Measurements from ENCODE around the gene HEATR5B.
"Not testable (repeated sequence)": the region's sequence is repeated elsewhere in the genome, so short reads cannot be mapped to it uniquely, and the experiment has no call there.

The HEATR5B gene

GRCh38 chr2:37000988-37001556 is 83.1 kb downstream of the HEATR5B start:
- no peak for DNase-seq (ENCODE audit: low read depth)
- no peak overlapping the region for H3K4me3 ChIP-seq (ENCODE audit: low read depth, low read length)
- TF ChIP-seq MAX (IDR thresholded peaks at IDR 0.05; ENCODE audit: low read depth, low read length) (no peak), CTCF (IDR thresholded peaks at IDR 0.05; ENCODE audit: low read depth, low read length) (no peak), POLR2A (IDR thresholded peaks at IDR 0.05; ENCODE audit: extremely low read depth, insufficient read length) (no peak), MYC (IDR thresholded peaks at IDR 0.05; ENCODE audit: low read depth, low read length) (no peak)

- H3K4me3 ChIP-seq (ENCODE audit: low read depth, low read length), result no peak overlapping the region
- TF ChIP-seq MYC (IDR thresholded peaks at IDR 0.05; ENCODE audit: low read depth, low read length) (no peak), CTCF (IDR thresholded peaks at IDR 0.05; ENCODE audit: low read depth, low read length) (no peak), MAX (IDR thresholded peaks at IDR 0.05; ENCODE audit: low read depth, low read length) (no peak), POLR2A (IDR thresholded peaks at IDR 0.05; ENCODE audit: extremely low read depth, insufficient read length) (no peak)
- no peak for DNase-seq (ENCODE audit: low read depth)
These were observed 83.9 kb downstream of the HEATR5B start for GRCh38 chr2:37000318-37000717.

- not testable (repeated sequence) for DNase-seq (ENCODE audit: low read depth); H3K4me3 ChIP-seq (ENCODE audit: low read depth, low read length)
These were observed 84.8 kb downstream of the HEATR5B start for GRCh38 chr2:36999416-36999815.

- DNase-seq (ENCODE audit: low read depth), result no peak
- no peak for TF ChIP-seq MYC (IDR thresholded peaks at IDR 0.05; ENCODE audit: low read depth, low read length)
- no peak for TF ChIP-seq MAX (IDR thresholded peaks at IDR 0.05; ENCODE audit: low read depth, low read length)
- no peak for TF ChIP-seq POLR2A (IDR thresholded peaks at IDR 0.05; ENCODE audit: extremely low read depth, insufficient read length)
- TF ChIP-seq CTCF (IDR thresholded peaks at IDR 0.05; ENCODE audit: low read depth, low read length), result no peak
- H3K4me3 ChIP-seq (ENCODE audit: low read depth, low read length), result no peak overlapping the region
These were observed 90.1 kb downstream of the HEATR5B start for GRCh38 chr2:36993841-36994620.

- H3K4me3 ChIP-seq (ENCODE audit: low read depth, low read length), result no peak overlapping the region
- DNase-seq (ENCODE audit: low read depth), result no peak
- no peak for TF ChIP-seq MAX (IDR thresholded peaks at IDR 0.05; ENCODE audit: low read depth, low read length)
- no peak for TF ChIP-seq MYC (IDR thresholded peaks at IDR 0.05; ENCODE audit: low read depth, low read length)
- no peak for TF ChIP-seq POLR2A (IDR thresholded peaks at IDR 0.05; ENCODE audit: extremely low read depth, insufficient read length)
- TF ChIP-seq CTCF (IDR thresholded peaks at IDR 0.05; ENCODE audit: low read depth, low read length), result no peak
These were observed 96.2 kb downstream of the HEATR5B start for GRCh38 chr2:36988008-36988407.

- TF ChIP-seq MYC (IDR thresholded peaks at IDR 0.05; ENCODE audit: low read depth, low read length) (no peak), CTCF (IDR thresholded peaks at IDR 0.05; ENCODE audit: low read depth, low read length) (no peak), POLR2A (IDR thresholded peaks at IDR 0.05; ENCODE audit: extremely low read depth, insufficient read length) (no peak), MAX (IDR thresholded peaks at IDR 0.05; ENCODE audit: low read depth, low read length) (no peak)
- no peak for DNase-seq (ENCODE audit: low read depth)
- H3K4me3 ChIP-seq (ENCODE audit: low read depth, low read length), result no peak overlapping the region
These were observed 101.7 kb downstream of the HEATR5B start for GRCh38 chr2:36982467-36982866.
